ENCODE measurements around the gene GADD45GIP1. TPM values are rescaled to one million over a fixed set of nuclear protein-coding genes. Genes with fewer than 3 reads are reported as not detected.
A peak's percentile ranks its signal among the peaks of the same experiment; 100 is the strongest.

The GADD45GIP1 gene
- total and polyA plus RNA-seq, 4 experiments from 2014 or later, result 14.7 to 65.1 (median 39.4) TPM

DNA sequence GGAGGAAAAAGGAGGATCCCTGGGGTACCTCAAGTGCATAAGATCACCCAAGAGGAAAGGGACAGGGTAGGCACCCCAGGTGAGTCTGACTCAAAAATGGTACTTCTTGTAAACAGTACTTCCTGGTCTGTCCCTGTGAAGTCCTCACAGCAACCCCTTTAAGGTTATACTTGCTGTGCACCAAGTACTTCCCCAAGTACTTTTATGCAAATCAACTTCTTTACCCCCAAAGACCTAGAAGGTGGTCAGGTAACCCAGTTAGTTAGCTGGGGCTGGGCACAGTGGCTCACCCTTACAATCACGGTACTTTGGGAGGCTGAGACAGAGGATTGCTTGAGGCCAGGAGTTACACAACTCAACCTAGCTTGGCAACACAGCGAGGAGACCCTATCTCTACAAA, 16.1 kb downstream of the GADD45GIP1 start:
- Histone ChIP-seq H3K4me1 (ENCODE audit: insufficient read depth, low read length) (peaks cover 46% of the 10 kb centered on the region), H3K9me3 (ENCODE audit: control insufficient read depth in 1 of 2, low read length in 2 of 2) (no peaks in the 10 kb centered on the region), H3K27ac (ENCODE audit: low read depth, low read length) (no peak overlapping the region), H3K27me3 (ENCODE audit: insufficient read depth, low read length) (no peaks in the 10 kb centered on the region), H3K4me3 (ENCODE audit: low read length in 2 of 2) (no peak overlapping the region), H3K36me3 (ENCODE audit: insufficient read depth, low read length) (peaks cover 48% of the 10 kb centered on the region)
- CTCF ChIA-PET (ENCODE audit: partially characterized antibody), result no interaction called here
- DNase-seq, result no peak
- peaks cover 0 to 10% (median 0%) of the 10 kb centered on the region in 8 donors for H3K9me3 Mint-ChIP-seq
- POLR2A ChIA-PET (ENCODE audit: partially characterized antibody), result interaction anchor here (0.6 to 0.9 kb wide), 2 partner anchors 50 to 905 kb away, joined by 3 read pairs; partner anchors contain the start of gene GCDH
- H3K36me3 Mint-ChIP-seq, result peaks cover 39 to 62% of the 10 kb centered on the region in 2 donors
- H3K4me3 Mint-ChIP-seq, result peak overlapping the region; percentile 26 to 72 (median 48)
- peaks cover 0 to 2% of the 10 kb centered on the region in 2 donors for H3K27me3 Mint-ChIP-seq
- intact Hi-C loops (cut with micrococcal nuclease), result no loop called here
- H3K27ac Mint-ChIP-seq, result peak overlapping the region; percentile 27 to 99 (median 79)
- H3K4me1 Mint-ChIP-seq, result peaks cover 24 to 72% (median 42%) of the 10 kb centered on the region in 4 donors

DNA sequence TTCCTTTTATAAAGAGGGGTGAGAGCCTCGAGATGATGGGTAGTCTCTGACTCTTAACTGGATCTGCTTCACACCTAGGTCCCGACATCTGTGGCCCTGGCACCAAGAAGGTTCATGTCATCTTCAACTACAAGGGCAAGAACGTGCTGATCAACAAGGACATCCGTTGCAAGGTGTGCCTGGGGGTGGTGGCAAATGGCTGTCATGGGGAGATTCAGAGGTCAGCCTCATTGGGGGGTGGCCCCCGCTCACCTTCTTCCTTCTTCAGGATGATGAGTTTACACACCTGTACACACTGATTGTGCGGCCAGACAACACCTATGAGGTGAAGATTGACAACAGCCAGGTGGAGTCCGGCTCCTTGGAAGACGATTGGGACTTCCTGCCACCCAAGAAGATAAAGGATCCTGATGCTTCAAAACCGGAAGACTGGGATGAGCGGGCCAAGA, 17.0 kb downstream of the GADD45GIP1 start:
- Mint-ChIP-seq H3K36me3 (peaks cover 39 to 54% of the 10 kb centered on the region in 2 donors), H3K4me3 (peak overlapping the region; percentile 94 to 99 (median 98)), H3K9me3 (peaks cover 0 to 9% (median 0%) of the 10 kb centered on the region in 8 donors), H3K27ac (peak overlapping the region; percentile 96 to 99 (median 98)), H3K4me1 (peaks cover 23 to 63% (median 38%) of the 10 kb centered on the region in 4 donors), H3K27me3 (no peaks in the 10 kb centered on the region)
- Histone ChIP-seq H3K36me3 (ENCODE audit: insufficient read depth, low read length) (peaks cover 48% of the 10 kb centered on the region), H3K27me3 (ENCODE audit: insufficient read depth, low read length) (no peaks in the 10 kb centered on the region), H3K4me1 (ENCODE audit: insufficient read depth, low read length) (peaks cover 41% of the 10 kb centered on the region), H3K4me3 (ENCODE audit: low read length in 2 of 2) (peak overlapping the region; percentile 49 to 97), H3K27ac (ENCODE audit: low read depth, low read length) (peak overlapping the region; percentile 90), H3K9me3 (ENCODE audit: control insufficient read depth in 1 of 2, low read length in 2 of 2) (no peaks in the 10 kb centered on the region)
- intact Hi-C loops (cut with micrococcal nuclease), result loop anchor here (10.0 kb wide), 1 partner anchor 205 kb away; the partner anchor contains the start of genes GET3 and TRIR
- POLR2A ChIA-PET (ENCODE audit: partially characterized antibody), result interaction anchor here (1.0 to 3.1 kb wide), 10 partner anchors 8 to 147 kb away, joined by 3 to 40 read pairs (median 10); partner anchors contain the start of genes DNASE2 and GCDH
- no peak for DNase-seq
- CTCF ChIA-PET (ENCODE audit: partially characterized antibody), result interaction anchor here (1.0 to 1.5 kb wide), 2 partner anchors 25 to 49 kb away, joined by 3 to 4 read pairs; partner anchors contain the start of gene GCDH

DNA sequence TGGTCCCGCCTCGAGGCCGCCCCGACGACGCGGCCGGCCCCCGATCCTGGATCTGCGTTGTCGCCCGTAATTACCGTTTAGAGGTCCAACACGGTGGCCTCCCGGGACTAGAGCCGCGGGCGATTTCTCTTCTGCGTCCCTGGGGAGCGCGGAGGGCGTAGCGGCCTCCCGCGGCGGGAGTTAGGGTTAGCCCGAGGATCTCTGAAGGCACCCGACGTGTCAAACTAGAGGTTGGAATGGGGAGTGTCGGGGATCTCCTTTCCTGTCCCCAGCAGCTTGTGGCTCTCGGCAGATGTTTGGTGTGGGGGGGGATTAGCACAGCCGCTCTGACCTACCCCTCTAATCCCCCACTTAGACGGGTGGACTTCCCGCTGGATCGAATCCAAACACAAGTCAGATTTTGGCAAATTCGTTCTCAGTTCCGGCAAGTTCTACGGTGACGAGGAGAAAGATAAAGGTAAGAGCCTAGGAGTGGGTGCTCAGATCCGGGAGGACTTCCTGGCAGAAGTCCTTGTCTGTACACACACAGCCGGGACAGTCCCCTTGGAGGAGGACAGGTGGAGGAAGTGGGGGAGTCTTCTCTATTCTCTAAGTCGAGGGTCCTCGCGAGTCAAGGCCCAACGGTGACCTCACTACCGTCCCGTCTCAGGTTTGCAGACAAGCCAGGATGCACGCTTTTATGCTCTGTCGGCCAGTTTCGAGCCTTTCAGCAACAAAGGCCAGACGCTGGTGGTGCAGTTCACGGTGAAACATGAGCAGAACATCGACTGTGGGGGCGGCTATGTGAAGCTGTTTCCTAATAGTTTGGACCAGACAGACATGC, 18.0 kb downstream of the GADD45GIP1 start:
- H3K36me3 ChIP-seq (ENCODE audit: insufficient read depth, low read length), result peaks cover 38% of the 10 kb centered on the region
- H3K36me3 Mint-ChIP-seq, result peaks cover 34 to 45% of the 10 kb centered on the region in 2 donors
- no peaks in the 10 kb centered on the region for H3K9me3 ChIP-seq (ENCODE audit: control insufficient read depth in 1 of 2, low read length in 2 of 2)
- peaks cover 0 to 9% (median 0%) of the 10 kb centered on the region in 8 donors for H3K9me3 Mint-ChIP-seq
- no peaks in the 10 kb centered on the region for H3K27me3 ChIP-seq (ENCODE audit: insufficient read depth, low read length)
- intact Hi-C loops (cut with micrococcal nuclease), result loop anchor here (1.0 to 10.0 kb wide), 4 partner anchors 20 to 204 kb away; partner anchors contain the start of genes GCDH, GET3, SYCE2 and TRIR
- peak overlapping the region; percentile 90 for H3K27ac ChIP-seq (ENCODE audit: low read depth, low read length)
- peak in 3 of 5 donors; percentile 17 to 56 (median 52) for DNase-seq
- CTCF ChIA-PET (ENCODE audit: partially characterized antibody), result interaction anchor here (1.0 to 1.5 kb wide), 3 partner anchors 26 to 143 kb away, joined by 3 to 4 read pairs (median 4); partner anchors contain the start of gene GCDH
- POLR2A ChIA-PET (ENCODE audit: partially characterized antibody), result interaction anchor here (0.6 to 3.1 kb wide), 15 partner anchors 8 to 237 kb away, joined by 3 to 40 read pairs (median 6); partner anchors contain the start of genes DNASE2, GCDH, NACC1 and SYCE2
- peak overlapping the region; percentile 96 to 99 (median 98) for H3K27ac Mint-ChIP-seq
- H3K27me3 Mint-ChIP-seq, result no peaks in the 10 kb centered on the region
- H3K4me1 Mint-ChIP-seq, result peaks cover 21 to 58% (median 35%) of the 10 kb centered on the region in 4 donors
- H3K4me3 ChIP-seq (ENCODE audit: low read length in 2 of 2), result peak overlapping the region; percentile 49 to 97
- H3K4me1 ChIP-seq (ENCODE audit: insufficient read depth, low read length), result peaks cover 36% of the 10 kb centered on the region
- H3K4me3 Mint-ChIP-seq, result peak overlapping the region; percentile 94 to 99 (median 98)

DNA sequence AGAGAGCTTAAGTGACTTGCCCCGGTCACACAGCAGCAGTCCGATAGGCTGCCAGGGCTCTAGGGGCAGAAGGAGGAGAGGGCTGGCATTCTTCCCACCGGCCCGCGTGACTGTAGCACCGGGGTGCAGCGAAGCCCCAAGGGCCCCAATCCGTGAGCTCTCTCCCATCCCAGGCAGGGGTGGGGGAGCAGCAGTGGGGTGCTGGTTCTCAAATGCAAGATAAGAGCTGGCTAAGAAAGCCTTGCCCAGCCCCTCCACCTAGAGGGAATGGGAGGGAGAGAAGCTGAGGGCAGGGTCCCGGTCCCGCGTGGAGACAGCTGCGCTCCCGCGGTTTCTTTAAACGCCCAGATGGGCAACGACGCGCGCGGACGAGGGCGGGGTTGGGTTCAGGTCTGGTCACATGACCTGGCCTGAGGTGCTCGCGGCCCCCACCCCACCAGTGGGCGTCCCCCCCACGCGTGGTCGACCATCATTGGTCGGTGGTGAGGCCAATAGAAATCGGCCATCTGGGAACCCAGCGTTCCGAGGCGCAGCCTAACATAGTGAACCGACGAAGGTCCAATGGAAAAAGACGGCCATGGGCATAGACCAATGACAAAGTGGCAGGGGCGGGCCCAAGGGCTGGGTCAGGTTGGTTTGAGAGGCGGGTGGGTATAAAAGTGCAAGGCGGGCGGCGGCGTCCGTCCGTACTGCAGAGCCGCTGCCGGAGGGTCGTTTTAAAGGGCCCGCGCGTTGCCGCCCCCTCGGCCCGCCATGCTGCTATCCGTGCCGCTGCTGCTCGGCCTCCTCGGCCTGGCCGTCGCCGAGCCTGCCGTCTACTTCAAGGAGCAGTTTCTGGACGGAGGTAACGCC, 18.9 kb downstream of the GADD45GIP1 start, which contains the start of gene CALR:
Gene CALR (plus strand): TSS at position 683 of the 852 bp plus-strand sequence. CDS start 71 bp downstream, at position 754.
- Histone ChIP-seq H3K36me3 (ENCODE audit: insufficient read depth, low read length) (peaks cover 32% of the 10 kb centered on the region), H3K4me3 (ENCODE audit: low read length in 2 of 2) (peak within 1 kb of the TSS; percentile 49 to 97), H3K27me3 (ENCODE audit: insufficient read depth, low read length) (no peaks in the 10 kb centered on the region), H3K4me1 (ENCODE audit: insufficient read depth, low read length) (peaks cover 39% of the 10 kb centered on the region), H3K9me3 (ENCODE audit: control insufficient read depth in 1 of 2, low read length in 2 of 2) (no peaks in the 10 kb centered on the region), H3K27ac (ENCODE audit: low read depth, low read length) (peak within 1 kb of the TSS; percentile 90)
- H3K27ac Mint-ChIP-seq, result peak within 1 kb of the TSS; percentile 96 to 99 (median 98)
- intact Hi-C loops (cut with micrococcal nuclease), result loop anchor here (1.0 to 10.0 kb wide), 4 partner anchors 19 to 203 kb away; partner anchors contain the start of genes GCDH, GET3, SYCE2 and TRIR
- peak; percentile 99 to 100 (median 99) for DNase-seq
- peak within 1 kb of the TSS; percentile 94 to 99 (median 98) for H3K4me3 Mint-ChIP-seq
- H3K27me3 Mint-ChIP-seq, result no peaks in the 10 kb centered on the region
- peaks cover 0 to 7% (median 0%) of the 10 kb centered on the region in 8 donors for H3K9me3 Mint-ChIP-seq
- ChIA-PET POLR2A (ENCODE audit: partially characterized antibody) (interaction anchor here (0.5 to 3.1 kb wide), 25 partner anchors 7 to 1752 kb away, joined by 3 to 40 read pairs (median 4); partner anchors contain the start of genes DNASE2, GADD45GIP1, GCDH and NACC1), CTCF (ENCODE audit: partially characterized antibody) (interaction anchor here (1.2 to 1.6 kb wide), 5 partner anchors 17 to 142 kb away, joined by 3 to 9 read pairs (median 4); no protein-coding TSS in a partner anchor)
- H3K4me1 Mint-ChIP-seq, result peaks cover 18 to 58% (median 37%) of the 10 kb centered on the region in 4 donors
- H3K36me3 Mint-ChIP-seq, result peaks cover 27 to 42% of the 10 kb centered on the region in 2 donors

DNA sequence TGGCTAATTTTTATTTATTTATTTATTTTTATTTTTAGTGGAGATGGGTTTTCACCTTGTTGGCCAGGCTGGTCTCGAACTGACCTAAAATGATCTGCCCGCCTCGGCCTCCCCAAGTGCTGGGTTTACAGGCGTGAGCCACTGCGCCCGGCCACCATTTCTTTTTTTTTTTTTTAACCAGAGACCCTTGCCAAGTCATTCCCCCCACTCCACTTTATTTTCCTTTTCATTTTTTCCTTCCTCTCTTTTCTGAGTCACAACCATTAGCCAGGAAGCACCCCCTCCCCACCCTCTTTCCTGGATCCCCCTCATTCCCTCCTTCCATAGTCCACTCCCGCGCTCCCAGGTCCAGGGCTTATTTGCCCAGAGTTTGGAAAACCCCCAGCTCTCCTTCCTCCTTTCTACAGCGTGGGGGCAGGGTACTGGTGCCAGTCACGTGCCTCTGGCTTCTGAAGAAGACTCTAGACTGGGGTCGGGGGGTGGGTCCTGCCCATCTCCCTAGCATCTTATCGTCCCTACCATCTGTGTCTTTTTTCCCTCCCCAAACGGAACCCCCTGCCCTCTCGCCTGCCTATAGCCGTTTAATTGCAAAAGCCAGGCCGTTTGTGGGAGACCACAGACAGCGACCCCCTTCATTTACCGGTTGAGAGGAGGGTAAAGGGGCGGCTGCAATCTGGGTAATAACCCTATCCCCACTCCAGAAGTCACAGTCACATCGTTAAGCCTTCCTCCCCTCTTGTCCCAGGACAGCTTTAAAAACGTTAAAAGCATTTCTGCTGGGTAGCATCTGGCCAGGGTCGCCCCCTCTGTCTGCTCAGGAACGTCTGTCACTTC, 19.7 kb downstream of the GADD45GIP1 start:
- Mint-ChIP-seq H3K27ac (peak overlapping the region; percentile 96 to 99 (median 98)), H3K4me1 (peaks cover 26 to 61% (median 43%) of the 10 kb centered on the region in 4 donors), H3K9me3 (peaks cover 0 to 7% (median 0%) of the 10 kb centered on the region in 8 donors), H3K27me3 (no peaks in the 10 kb centered on the region), H3K36me3 (peaks cover 22 to 43% of the 10 kb centered on the region in 2 donors), H3K4me3 (peak overlapping the region; percentile 94 to 99 (median 98))
- Histone ChIP-seq H3K27me3 (ENCODE audit: insufficient read depth, low read length) (no peaks in the 10 kb centered on the region), H3K36me3 (ENCODE audit: insufficient read depth, low read length) (peaks cover 27% of the 10 kb centered on the region), H3K27ac (ENCODE audit: low read depth, low read length) (peak overlapping the region; percentile 90), H3K9me3 (ENCODE audit: control insufficient read depth in 1 of 2, low read length in 2 of 2) (no peaks in the 10 kb centered on the region), H3K4me1 (ENCODE audit: insufficient read depth, low read length) (peaks cover 48% of the 10 kb centered on the region), H3K4me3 (ENCODE audit: low read length in 2 of 2) (peak overlapping the region; percentile 37 to 97)
- intact Hi-C loops (cut with micrococcal nuclease), result loop anchor here (10.0 kb wide), 1 partner anchor 203 kb away; the partner anchor contains the start of genes GET3 and TRIR
- ChIA-PET CTCF (ENCODE audit: partially characterized antibody) (interaction anchor here (1.2 to 1.6 kb wide), 4 partner anchors 18 to 141 kb away, joined by 3 to 9 read pairs (median 5); no protein-coding TSS in a partner anchor), POLR2A (ENCODE audit: partially characterized antibody) (interaction anchor here (0.5 to 3.1 kb wide), 23 partner anchors 9 to 1753 kb away, joined by 3 to 40 read pairs (median 4); partner anchors contain the start of genes DNASE2, GADD45GIP1, GCDH and NACC1)
- no peak for DNase-seq
